Measurements from ENCODE around the gene PROKR1. TPM values are rescaled to one million over a fixed set of nuclear protein-coding genes. Genes with fewer than 3 reads are reported as not detected.

The PROKR1 gene
- total RNA-seq, 1 donor from 2014 or later = 0.12 TPM

DNA sequence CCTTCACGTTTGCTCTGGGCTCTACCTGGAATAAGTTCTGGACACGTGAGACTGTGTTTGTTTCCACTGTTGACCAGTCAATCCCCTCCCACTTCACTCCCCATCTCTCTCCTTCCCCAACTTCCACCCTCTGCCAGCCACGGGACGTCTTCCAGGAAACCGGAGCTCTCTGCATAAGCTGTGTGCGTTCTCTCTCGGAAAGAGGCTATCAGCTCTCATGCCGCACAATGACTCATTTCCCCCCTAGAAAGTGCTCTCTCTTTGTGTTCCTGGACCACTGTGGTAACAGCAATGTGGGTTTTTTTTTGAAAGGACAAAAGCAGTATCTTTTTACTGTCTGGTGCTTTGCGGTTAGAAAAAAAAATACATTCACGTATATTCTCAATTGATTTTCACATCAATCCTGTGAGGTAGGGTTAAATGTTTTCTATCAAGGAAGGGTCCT lies 10.2 kb downstream of the PROKR1 start:
- no peak overlapping the region for H3K27ac Mint-ChIP-seq
- peaks cover 7% of the 10 kb centered on the region for H3K27me3 Mint-ChIP-seq
- no peaks in the 10 kb centered on the region for H3K36me3 Mint-ChIP-seq (ENCODE audit: insufficient read depth)
- H3K4me3 Mint-ChIP-seq (ENCODE audit: low read depth) = no peak overlapping the region
- no peaks in the 10 kb centered on the region for H3K9me3 Mint-ChIP-seq (ENCODE audit: low read depth)
- DNase-seq (ENCODE audit: low spot score, unreplicated experiment) = no peak
- peaks cover 3% of the 10 kb centered on the region for H3K4me1 Mint-ChIP-seq (ENCODE audit: low read depth)
- TF ChIP-seq, protein P1, sequence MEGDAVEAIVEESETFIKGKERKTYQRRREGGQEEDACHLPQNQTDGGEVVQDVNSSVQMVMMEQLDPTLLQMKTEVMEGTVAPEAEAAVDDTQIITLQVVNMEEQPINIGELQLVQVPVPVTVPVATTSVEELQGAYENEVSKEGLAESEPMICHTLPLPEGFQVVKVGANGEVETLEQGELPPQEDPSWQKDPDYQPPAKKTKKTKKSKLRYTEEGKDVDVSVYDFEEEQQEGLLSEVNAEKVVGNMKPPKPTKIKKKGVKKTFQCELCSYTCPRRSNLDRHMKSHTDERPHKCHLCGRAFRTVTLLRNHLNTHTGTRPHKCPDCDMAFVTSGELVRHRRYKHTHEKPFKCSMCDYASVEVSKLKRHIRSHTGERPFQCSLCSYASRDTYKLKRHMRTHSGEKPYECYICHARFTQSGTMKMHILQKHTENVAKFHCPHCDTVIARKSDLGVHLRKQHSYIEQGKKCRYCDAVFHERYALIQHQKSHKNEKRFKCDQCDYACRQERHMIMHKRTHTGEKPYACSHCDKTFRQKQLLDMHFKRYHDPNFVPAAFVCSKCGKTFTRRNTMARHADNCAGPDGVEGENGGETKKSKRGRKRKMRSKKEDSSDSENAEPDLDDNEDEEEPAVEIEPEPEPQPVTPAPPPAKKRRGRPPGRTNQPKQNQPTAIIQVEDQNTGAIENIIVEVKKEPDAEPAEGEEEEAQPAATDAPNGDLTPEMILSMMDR (IDR thresholded peaks at IDR 0.05; ENCODE audit: unreplicated experiment) = no peak

DNA sequence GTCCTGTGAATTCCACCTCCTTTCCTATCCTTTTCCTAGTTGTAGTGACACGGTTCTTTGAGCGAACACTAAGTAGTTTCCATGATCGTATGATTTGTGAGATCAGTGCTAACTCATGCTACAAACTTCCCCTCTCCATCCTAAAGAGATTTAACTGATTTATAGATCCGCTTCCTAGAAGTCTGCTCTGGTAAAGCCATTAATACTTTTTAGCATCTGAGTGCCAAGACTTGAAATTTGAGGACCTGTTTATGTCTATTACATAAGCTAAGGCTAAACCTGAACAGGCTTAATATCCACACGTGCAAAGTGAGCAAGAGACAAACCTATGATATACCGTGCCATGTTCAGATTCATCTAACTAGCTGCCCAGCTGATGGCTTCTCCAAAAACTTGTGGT lies 14.9 kb downstream of the PROKR1 start:
- peaks cover 3% of the 10 kb centered on the region for H3K4me1 Mint-ChIP-seq (ENCODE audit: low read depth)
- no peaks in the 10 kb centered on the region for H3K36me3 Mint-ChIP-seq (ENCODE audit: insufficient read depth)
- no peak overlapping the region for H3K4me3 Mint-ChIP-seq (ENCODE audit: low read depth)
- TF ChIP-seq, protein P1 (IDR thresholded peaks at IDR 0.05; ENCODE audit: unreplicated experiment) = no peak
- peaks cover 6% of the 10 kb centered on the region for H3K27me3 Mint-ChIP-seq
- H3K9me3 Mint-ChIP-seq (ENCODE audit: low read depth) = no peaks in the 10 kb centered on the region
- no peak for DNase-seq (ENCODE audit: low spot score, unreplicated experiment)
- H3K27ac Mint-ChIP-seq = no peak overlapping the region

DNA sequence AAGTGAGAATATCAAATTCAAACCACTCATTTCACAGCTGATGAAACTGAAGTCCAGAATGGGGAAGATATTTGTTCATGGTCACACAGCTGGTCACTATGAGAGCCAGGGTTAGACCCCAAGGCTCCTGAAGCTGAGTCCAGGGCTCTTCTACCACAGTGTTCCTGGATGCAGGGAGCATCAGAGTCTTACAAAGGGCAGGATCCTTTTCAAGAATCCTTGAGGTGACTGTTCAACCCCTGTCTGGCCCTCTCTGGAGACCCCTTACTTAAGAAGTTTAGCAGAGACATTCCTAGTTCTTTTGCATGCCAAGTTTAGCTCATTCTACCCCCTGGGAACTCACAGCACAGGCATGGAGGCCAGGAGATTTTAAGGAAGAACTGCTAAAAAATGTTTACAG lies 15.7 kb downstream of the PROKR1 start:
- H3K4me1 Mint-ChIP-seq (ENCODE audit: low read depth) = no peaks in the 10 kb centered on the region
- TF ChIP-seq, protein P1 (IDR thresholded peaks at IDR 0.05; ENCODE audit: unreplicated experiment) = no peak
- H3K27ac Mint-ChIP-seq = no peak overlapping the region
- H3K9me3 Mint-ChIP-seq (ENCODE audit: low read depth) = no peaks in the 10 kb centered on the region
- DNase-seq (ENCODE audit: low spot score, unreplicated experiment) = no peak
- H3K27me3 Mint-ChIP-seq = peaks cover 6% of the 10 kb centered on the region
- H3K36me3 Mint-ChIP-seq (ENCODE audit: insufficient read depth) = no peaks in the 10 kb centered on the region
- H3K4me3 Mint-ChIP-seq (ENCODE audit: low read depth) = no peak overlapping the region

DNA sequence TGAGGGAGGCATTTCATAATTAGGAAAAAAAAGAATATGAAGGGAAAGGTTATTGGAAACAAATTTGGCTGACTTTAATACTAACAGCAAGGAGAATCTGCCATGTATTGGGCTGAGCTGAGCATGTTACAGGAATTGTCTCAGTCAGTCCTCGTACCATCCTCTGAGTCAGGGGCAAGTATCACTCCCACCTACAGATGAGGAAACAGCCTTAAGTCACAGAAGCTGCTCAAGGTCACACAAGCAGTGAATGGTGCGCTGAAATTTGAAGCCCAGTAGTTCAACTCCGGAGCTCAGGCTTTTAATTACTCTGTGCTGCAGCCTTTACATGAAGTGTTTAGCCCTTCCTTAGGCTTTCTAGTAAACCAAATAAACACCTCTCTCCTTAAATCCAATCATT lies 17.3 kb downstream of the PROKR1 start:
- H3K36me3 Mint-ChIP-seq (ENCODE audit: insufficient read depth) = no peaks in the 10 kb centered on the region

DNA sequence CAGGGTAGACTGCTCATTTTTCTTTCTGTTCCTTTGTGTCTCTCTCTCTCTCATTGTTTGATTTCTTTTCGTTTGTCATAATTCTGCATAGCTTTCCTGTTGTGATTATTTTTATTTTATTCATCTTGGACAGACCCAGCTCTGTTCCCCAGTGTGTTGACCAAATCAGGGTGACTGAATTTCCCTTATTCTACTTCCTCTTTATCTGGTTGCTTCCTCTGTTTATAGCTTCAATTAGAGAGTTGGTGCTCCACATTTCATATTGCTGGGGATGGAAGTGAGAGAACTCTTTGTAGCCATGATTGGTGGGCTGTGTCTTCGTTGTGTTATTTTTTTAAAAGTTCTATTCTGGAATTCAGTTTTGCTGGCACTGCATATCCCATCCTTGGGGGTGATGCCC lies 19.1 kb downstream of the PROKR1 start:
- H3K4me1 Mint-ChIP-seq (ENCODE audit: low read depth) = no peaks in the 10 kb centered on the region

More for the DNA sequence above, 17.3 kb downstream of the PROKR1 start:
- Mint-ChIP-seq H3K27ac (no peak overlapping the region), H3K9me3 (ENCODE audit: low read depth) (no peaks in the 10 kb centered on the region), H3K4me1 (ENCODE audit: low read depth) (no peaks in the 10 kb centered on the region), H3K4me3 (ENCODE audit: low read depth) (no peak overlapping the region), H3K27me3 (peaks cover 6% of the 10 kb centered on the region)
- TF ChIP-seq, protein P1 (IDR thresholded peaks at IDR 0.05; ENCODE audit: unreplicated experiment) = no peak
- no peak for DNase-seq (ENCODE audit: low spot score, unreplicated experiment)

More for the DNA sequence above, 19.1 kb downstream of the PROKR1 start:
- Mint-ChIP-seq H3K9me3 (ENCODE audit: low read depth) (peaks cover 6% of the 10 kb centered on the region), H3K27ac (no peak overlapping the region), H3K4me3 (ENCODE audit: low read depth) (no peak overlapping the region), H3K27me3 (peaks cover 6% of the 10 kb centered on the region), H3K36me3 (ENCODE audit: insufficient read depth) (no peaks in the 10 kb centered on the region)
- TF ChIP-seq, protein P1 (IDR thresholded peaks at IDR 0.05; ENCODE audit: unreplicated experiment) = no peak
- no peak for DNase-seq (ENCODE audit: low spot score, unreplicated experiment)
